ENCODE results near the gene RAI2.

The RAI2 gene

GRCh38 chrX:17860811-17861488 lies at the start of gene RAI2:
TSS of gene RAI2 (minus strand) at chrX:17861298. CDS start at chrX:17802010, 59,288 bp downstream.
- DNase-seq (ENCODE audit: low read depth): peak; percentile 2

DNA sequence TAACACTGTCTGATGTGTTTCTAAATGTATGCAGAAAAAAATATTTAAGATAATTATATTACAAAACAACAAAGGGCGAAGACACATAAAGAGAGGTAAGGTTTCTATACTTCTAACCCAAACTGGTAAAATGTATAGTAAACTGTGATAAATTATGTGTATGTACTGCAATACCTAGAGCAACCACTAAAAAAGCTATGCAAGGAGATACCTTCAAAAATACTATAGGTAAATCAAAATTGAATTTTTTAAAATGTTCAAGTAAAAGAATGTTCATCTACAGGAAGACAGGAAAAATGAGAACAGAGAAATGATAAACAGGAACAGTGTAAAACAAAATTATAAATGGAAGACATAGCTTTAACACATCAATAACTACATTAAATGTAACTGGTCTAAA lies 27.3 kb upstream of the RAI2 start:
- DNase-seq (ENCODE audit: low read depth): no peak

DNA sequence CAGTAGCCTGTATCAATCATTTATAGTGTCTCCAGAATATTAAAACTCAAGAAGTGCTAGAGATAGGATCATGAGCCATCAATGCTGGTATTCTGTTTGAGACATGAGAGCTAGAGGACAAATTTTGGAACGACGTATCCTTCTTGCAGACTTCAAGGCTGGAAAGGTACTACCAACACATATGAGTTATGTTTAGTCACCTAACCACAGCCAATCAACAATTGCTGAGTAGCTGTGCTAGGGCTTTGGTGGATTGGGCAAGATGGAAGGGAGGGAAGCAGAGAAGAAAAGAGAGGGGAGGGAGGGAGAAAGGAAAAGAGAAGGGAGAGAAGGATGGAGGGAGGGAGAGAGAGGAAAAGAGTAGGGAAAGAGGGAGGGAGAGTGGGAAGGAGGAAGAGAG lies 21.6 kb upstream of the RAI2 start:
- no peak for DNase-seq (ENCODE audit: low read depth)

GRCh38 chrX:17878028-17878670 lies 17.1 kb upstream of the RAI2 start:
- DNase-seq (ENCODE audit: low read depth): no peak

DNA sequence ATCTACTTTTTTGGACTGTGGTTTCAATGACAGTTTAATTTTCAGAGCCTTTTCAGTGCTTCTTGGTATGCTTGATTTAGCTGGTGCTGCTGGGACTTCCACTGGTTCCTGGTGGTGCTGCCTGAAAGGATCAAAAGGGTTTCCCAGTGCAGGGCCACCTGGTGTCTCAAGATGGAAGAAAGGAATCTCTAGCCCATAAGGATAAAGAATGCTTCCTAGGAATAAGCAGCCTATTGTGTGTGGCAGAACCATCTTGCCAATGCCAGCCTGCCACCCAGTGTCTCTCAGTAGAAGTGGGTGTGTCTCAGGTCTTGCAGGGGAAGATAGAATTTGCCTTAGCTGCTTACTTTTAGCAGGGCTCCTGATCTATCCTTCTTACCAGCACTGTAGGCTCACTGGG lies 15.0 kb upstream of the RAI2 start:
- DNase-seq (ENCODE audit: low read depth): no peak

GRCh38 chrX:17869580-17869979 lies 8.5 kb upstream of the RAI2 start:
- DNase-seq (ENCODE audit: low read depth): no peak

DNA sequence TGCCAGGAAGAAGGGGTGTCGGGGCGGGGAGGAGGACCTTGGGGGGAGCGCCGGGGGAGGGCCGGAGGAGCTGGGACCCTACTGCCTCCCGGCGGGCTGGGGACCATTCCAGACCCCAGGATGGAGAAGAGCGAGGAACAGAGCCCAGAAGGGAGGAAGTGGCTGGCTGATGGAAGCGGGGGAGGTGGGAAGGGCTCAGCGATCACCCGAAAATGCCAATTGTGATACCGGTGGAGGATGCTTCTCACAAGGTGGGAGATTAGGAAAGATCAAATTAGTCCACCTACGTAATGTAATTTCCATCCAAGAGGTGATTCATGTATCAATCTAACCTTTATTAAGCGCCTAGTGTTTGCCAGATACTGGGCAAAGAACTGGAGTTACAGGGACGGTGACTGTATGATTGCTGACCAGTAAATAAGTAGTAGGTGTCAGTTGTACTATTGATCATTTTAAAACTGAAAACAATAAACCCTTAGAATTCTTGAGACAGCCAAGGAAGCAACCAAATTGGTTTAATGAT lies 452 bp upstream of the RAI2 start:
- DNase-seq (ENCODE audit: low read depth): no peak

DNA sequence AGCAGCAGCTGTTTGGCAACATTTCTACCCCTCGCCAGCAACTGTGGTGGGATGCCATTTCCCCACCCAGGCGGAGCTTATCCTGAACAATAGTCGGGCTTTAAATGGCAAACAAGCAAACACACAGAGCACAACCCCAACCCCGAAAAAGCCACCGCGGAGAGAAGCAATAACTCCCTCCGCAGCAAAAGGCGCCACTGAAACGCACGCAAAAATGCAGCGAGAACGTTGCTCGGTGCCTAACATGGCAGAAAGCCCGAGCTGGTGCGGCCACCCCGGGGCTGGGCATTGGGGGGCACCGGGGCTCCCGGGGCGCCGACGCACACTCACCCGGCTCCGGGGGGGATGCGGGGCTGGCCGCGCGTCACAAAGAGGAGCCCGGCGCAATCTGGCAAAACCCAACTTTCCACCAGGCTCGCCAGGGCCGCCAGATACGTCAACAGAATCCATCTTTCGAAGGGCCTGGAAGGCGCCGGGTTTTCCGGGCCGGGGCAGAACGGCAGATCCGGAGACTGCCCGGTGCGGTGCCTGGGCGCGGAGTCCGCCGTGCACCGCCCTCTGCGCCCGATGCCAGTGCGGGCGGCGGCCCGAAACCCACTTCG lies 818 bp downstream of the RAI2 start:
- no peak for DNase-seq (ENCODE audit: low read depth)

GRCh38 chrX:17859609-17860178 lies 1.4 kb downstream of the RAI2 start:
- DNase-seq (ENCODE audit: low read depth): no peak

GRCh38 chrX:17854531-17854930 lies 6.6 kb downstream of the RAI2 start:
- DNase-seq (ENCODE audit: low read depth): no peak

DNA sequence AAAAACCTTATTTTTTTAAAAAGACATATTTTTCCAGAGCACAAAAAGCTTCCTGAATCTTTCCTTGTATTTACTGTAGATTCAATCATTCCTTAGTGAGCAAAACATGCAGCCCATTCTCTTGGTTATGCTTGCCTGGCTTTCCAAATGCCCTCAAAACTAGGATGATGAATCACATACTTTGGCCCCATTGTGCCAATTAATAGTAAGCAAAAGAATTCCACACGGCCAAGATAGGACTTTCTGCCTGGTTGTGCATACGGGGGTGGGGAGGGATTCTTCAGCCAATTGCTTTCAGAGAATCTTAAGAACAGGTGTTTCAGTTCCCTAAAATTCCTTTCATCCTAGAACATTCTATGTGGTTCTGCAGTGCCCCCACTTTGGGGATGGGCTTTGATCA lies 7.0 kb downstream of the RAI2 start:
- DNase-seq (ENCODE audit: low read depth): no peak

- DNase-seq (ENCODE audit: low read depth): no peak
Observed at GRCh38 chrX:17851874-17852273, 9.2 kb downstream of the RAI2 start.

DNA sequence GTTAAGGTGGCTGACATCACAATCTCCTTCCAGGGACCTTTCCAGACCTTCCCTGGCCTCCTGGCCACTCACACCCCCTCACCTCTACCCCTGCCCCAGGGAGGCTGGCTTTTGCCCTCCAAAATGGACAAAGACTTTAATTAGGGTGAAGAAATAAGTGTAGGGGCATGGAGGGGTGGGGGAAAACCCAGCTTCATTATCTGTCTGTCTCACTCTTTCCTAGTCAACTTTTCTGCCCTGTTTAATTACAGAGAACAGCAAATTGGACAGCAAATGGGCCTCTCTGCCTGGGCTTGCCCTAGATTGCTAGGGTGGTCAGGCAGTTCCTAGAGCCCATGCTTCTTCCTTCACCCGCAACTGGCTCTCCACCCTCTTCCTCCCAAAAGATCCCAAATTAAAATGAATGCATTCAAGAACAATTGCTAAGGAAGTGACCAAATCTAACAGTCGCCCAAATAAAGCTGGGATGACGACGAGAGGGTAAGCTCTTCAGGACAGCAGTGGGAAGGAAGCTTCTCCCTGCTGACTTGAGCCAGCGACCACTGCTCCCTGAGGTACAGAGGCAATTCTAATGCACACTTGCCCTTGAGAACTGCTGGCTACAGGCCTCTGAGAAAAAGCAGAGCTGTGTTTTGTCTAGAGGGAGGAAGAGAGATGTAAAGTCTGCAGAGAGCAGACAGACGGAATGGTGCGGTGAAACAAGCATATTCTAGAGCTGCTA lies 12.4 kb downstream of the RAI2 start:
- no peak for DNase-seq (ENCODE audit: low read depth)

DNA sequence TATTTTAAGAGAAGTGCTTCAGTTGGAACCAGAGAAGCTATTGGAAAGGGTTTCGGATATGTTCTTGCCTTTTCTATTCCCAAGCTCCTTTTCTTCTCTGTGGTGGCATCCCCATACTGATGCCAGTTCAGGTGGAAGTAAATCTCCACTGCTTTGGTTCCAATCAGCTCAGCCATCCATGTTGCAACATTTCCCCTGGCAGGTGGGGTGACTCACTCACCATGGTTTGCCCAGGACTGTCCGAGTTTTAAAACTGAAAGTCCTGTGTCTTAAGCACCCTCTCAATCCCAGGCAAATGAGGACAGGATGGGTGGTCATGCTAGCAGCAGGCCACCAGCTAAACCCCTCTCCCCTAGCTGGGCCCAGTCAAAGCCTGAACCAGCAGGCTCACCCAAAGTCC lies 15.1 kb downstream of the RAI2 start:
- no peak for DNase-seq (ENCODE audit: low read depth)

DNA sequence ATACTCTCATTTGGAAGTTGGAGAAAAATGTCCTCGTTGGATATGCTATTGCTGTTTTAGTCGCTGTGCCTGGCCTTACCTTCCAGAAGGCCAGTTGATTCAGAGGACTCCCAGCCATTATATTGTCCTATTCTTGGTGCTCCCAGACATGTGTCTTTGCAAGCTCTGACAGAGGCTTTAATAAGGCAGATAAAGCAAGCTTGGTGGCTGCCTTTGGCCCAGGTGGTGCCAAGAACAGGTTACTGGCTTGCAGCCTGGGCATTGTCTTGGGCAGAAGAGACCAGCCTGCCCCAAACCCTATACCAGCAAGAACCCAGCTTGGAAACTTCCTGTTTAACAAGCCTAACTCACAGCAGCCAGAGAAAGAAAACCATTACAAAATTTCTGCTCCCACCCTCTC lies 16.9 kb downstream of the RAI2 start:
- no peak for DNase-seq (ENCODE audit: low read depth)

DNA sequence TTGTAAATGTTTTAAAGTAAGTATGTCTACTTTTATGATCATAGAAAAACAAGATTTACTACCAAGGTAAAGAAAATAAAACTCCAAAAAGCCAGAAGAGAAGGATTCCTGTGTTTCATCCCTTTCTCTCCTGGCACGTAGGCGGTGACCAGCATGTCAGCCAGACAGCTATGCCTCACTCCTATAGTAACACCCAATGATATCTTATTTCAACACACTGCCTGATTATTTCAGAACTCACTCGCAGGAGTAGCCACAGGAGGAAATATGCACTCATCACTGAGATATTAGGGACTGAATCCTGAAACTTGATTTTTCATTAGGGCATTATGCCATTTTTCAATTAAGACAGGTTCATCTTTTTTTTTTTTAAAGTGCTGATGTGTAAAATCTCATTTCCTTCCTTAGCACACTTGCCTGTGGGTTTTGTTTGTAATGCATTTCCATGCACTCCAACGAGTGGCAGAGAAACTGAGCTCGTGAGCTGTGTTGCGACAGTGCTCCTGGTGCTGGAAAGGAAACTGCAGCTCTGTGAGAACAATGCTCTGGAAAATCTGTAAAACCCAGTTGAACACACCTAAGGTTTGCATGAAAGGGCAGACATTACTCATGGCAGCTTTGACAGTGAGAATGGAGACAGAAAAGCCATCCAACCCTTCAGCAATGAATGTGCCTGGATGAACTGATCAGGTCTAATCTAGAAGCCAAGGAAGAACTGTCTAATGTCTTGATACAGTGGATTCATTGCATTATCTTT lies 18.2 kb downstream of the RAI2 start:
- DNase-seq (ENCODE audit: low read depth): no peak

GRCh38 chrX:17839269-17839668 lies 21.8 kb downstream of the RAI2 start:
- DNase-seq (ENCODE audit: low read depth): no peak

GRCh38 chrX:17836830-17837229 lies 24.3 kb downstream of the RAI2 start:
- no peak for DNase-seq (ENCODE audit: low read depth)

DNA sequence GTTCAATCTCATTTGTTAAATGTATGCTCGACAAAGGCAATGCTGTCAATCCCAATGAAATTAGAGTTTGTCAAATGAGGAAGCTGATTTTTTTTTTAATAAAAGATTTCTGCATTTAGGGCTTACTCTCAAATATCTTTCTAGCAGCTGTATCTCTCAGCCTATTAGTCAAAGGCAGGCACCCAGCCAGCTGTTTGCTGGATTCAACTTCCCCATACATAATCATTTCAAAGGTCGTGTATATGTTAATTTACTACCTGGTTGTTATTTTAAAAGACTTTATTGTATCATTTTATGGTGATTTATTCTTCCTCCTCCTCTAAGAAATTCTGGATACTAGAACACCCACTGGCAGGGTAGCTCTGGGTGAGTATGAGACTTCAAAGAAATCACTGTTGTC lies 27.1 kb downstream of the RAI2 start:
- DNase-seq (ENCODE audit: low read depth): no peak

DNA sequence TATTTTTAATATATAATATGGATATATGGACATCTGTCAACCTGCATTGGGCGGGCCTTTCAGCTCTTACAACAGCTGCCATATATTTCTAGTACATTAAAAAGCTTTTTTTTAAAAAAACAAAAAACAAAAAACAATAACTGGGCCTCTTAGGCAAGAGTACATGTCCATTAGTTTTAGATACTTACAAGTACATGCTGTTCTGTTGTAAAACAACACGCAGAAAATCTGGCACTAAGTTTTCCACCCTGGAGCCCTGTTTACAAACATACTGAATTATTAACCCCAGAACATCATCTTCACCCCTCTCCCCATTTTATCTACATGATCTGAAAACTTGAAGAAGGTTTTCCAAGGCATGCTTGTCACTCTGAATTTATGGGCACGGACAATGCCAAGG lies 29.8 kb downstream of the RAI2 start:
- no peak for DNase-seq (ENCODE audit: low read depth)

DNA sequence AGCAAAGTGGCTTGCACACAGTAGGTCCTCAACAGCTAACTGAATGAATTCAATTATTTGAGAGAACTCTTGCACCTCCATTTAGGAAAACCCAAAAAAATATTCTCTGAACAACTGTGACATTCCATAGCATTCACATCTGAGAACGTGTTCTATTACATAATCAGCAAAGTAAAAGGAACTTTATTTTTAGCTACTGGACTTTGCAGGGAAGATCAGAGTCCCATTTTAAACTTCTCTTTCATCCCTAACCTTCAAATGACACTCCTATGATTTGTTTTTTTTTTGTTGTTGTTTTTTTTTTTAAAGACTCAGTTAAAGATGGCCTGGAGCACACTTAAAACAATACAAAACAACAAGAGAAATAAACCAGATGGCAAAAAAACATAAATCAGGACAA lies 30.9 kb downstream of the RAI2 start:
- DNase-seq (ENCODE audit: low read depth): no peak

- no peak for DNase-seq (ENCODE audit: low read depth)
Observed at GRCh38 chrX:17829566-17829965, 31.5 kb downstream of the RAI2 start.
